Neuronal stem cell (in vitro differentiated cells): ENCODE data around the gene MYH6.
A peak's percentile ranks its signal among the peaks of the same experiment; 100 is the strongest.

Experiments used
- DNase-seq: peaks from one replicate; pipeline ENCODE4 v3.0.0-alpha.2; 2013; ENCODE audit warnings: low spot score
- H2AFZ ChIP-seq: one replicate; pipeline ENCODE4 v1.6.1; 2013; ENCODE audit warnings: mild to moderate bottlenecking, low read length, inconsistent platforms
- H2AK5ac ChIP-seq: 2 replicates; pipeline ENCODE4 v1.6.1; 2013; ENCODE audit warnings: low read depth, mild to moderate bottlenecking, inconsistent platforms, low read length, moderate library complexity, mixed read lengths
- H2BK120ac ChIP-seq: 2 replicates; pipeline ENCODE4 v1.6.1; 2013; ENCODE audit warnings: low read depth, mild to moderate bottlenecking, inconsistent platforms, low read length, moderate library complexity, mixed read lengths
- H2BK12ac ChIP-seq: one replicate; pipeline ENCODE4 v1.6.1; 2013; ENCODE audit warnings: low read length, inconsistent platforms
- H2BK15ac ChIP-seq: 2 replicates; pipeline ENCODE4 v1.6.1; 2013; ENCODE audit warnings: mild to moderate bottlenecking, low read length, inconsistent platforms, mixed read lengths
- H2BK5ac ChIP-seq: one replicate; pipeline ENCODE4 v1.6.1; 2013; ENCODE audit warnings: inconsistent platforms, mild to moderate bottlenecking, low read length, moderate library complexity
- H3K14ac ChIP-seq: one replicate; pipeline ENCODE4 v1.6.1; 2013; ENCODE audit warnings: low read length, inconsistent platforms
- H3K18ac ChIP-seq: 2 replicates; pipeline ENCODE4 v1.6.1; 2013; ENCODE audit warnings: low read length, inconsistent platforms
- H3K23ac ChIP-seq: 2 replicates; pipeline ENCODE4 v1.6.1; 2013; ENCODE audit warnings: low read depth, mild to moderate bottlenecking, mixed read lengths, low read length, inconsistent platforms; ENCODE audit not compliant: poor library complexity
- H3K27ac ChIP-seq: replicated peaks from 3 replicates; pipeline ENCODE4 v1.5.1; 2013; ENCODE audit warnings: low read length, inconsistent platforms
- H3K27me3 ChIP-seq, 3 experiments: 2 replicates each; pipeline ENCODE4 v1.6.1; 2013; ENCODE audit warnings: low read length in 3 of 3, mild to moderate bottlenecking in 2 of 3, inconsistent platforms in 1 of 3, low read depth in 1 of 3, mixed read lengths in 1 of 3, moderate library complexity in 1 of 3; ENCODE audit not compliant: control insufficient read depth in 3 of 3, insufficient read depth in 3 of 3
- H3K36me3 ChIP-seq, 2 donors: replicated peaks in 1 of 2; 2 replicates each; pipeline ENCODE4 v1.6.1; 2013; ENCODE audit warnings: low read length in 2 of 2; ENCODE audit not compliant: control insufficient read depth in 2 of 2, insufficient read depth in 2 of 2
- H3K4ac ChIP-seq: 2 replicates; pipeline ENCODE4 v1.6.1; 2013; ENCODE audit warnings: inconsistent platforms, mild to moderate bottlenecking, low read length, moderate library complexity
- H3K4me1 ChIP-seq, 2 donors: 1 replicate in 1 of 2; 2 replicates in 1 of 2; pipeline ENCODE4 v1.6.1; 2013; ENCODE audit warnings: low read length in 2 of 2, low read depth in 1 of 2; ENCODE audit not compliant: control insufficient read depth in 2 of 2, insufficient read depth in 1 of 2
- H3K4me2 ChIP-seq: one replicate; pipeline ENCODE4 v1.6.1; 2013; ENCODE audit warnings: mild to moderate bottlenecking, low read length, inconsistent platforms; ENCODE audit not compliant: insufficient read depth, poor library complexity, severe bottlenecking
- H3K4me3 ChIP-seq, 2 donors: 2 replicates each; pipeline ENCODE4 v1.5.1; 2013; ENCODE audit warnings: low read length in 2 of 2, mild to moderate bottlenecking in 2 of 2, inconsistent platforms in 1 of 2, moderate library complexity in 1 of 2
- H3K79me1 ChIP-seq: one replicate; pipeline ENCODE4 v1.6.1; 2013; ENCODE audit warnings: low read depth, mild to moderate bottlenecking, inconsistent platforms, low read length, moderate library complexity
- H3K9ac ChIP-seq: one replicate; pipeline ENCODE4 v1.6.1; 2013; ENCODE audit warnings: mild to moderate bottlenecking, low read depth, low read length, inconsistent platforms; ENCODE audit not compliant: poor library complexity
- H3K9me3 ChIP-seq, 2 donors: replicated peaks in 1 of 2; 2 replicates each; pipeline versions ENCODE3 to v1.6.1; 2013; ENCODE audit warnings: low read length in 2 of 2, mild to moderate bottlenecking in 2 of 2, inconsistent platforms in 1 of 2, low read depth in 1 of 2, mixed read lengths in 1 of 2, moderate library complexity in 1 of 2; ENCODE audit not compliant: control insufficient read depth in 2 of 2, insufficient read depth in 1 of 2
- H4K8ac ChIP-seq: one replicate; pipeline ENCODE4 v1.6.1; 2013; ENCODE audit warnings: low read depth, mild to moderate bottlenecking, inconsistent platforms, low read length, moderate library complexity
- H4K91ac ChIP-seq: one replicate; pipeline ENCODE4 v1.6.1; 2013; ENCODE audit warnings: low read length, low read depth, mild to moderate bottlenecking, inconsistent platforms; ENCODE audit not compliant: poor library complexity
- WGBS, 2 donors: extraction: QIAGEN DNeasy Blood & Tissue Kit; methylation state at CpG; one replicate each; pipeline ENCODE4 v1.1.7; 2013; ENCODE audit warnings: missing lambda C conversion rate in 2 of 2, mixed read lengths in 1 of 2; ENCODE audit not compliant: insufficient read length in 2 of 2, insufficient replicate concordance in 1 of 2; ENCODE audit errors: extremely low coverage in 2 of 2; 5-methylcytosine and 5-hydroxymethylcytosine counted together

Gene MYH6

DNA sequence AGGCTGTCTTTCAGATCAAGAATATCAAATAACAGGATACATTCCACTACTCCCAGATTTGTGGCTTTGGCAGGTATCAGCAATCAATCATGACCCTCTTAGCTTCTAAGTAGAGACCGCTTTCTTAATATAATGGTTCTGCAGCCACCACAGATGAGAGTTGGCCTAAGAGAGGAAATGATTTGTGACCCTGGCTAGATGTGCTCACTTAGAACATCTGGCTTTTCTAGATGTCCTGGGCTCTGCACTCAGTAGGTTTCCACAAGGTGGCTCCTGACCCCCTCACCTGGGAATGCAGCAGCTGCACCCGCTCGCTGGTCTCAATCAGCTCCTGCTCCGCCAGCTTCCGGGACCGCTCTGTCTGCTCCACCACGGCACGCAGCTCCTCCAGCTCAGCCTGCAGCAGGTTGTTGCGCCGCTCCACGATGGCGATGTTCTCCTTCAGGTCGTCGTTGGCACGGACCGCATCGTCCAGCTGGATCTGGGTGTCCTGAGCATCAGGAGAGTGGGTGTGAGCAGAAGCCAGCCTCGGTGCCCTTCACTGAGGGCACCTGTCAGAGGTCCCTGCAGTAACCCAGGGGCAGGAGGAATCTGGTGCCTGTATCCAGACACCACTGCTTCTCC lies 22.3 kb downstream of the MYH6 start:
- no CpG with 5 or more reads among the region's 18 CpGs for WGBS, 2 donors
- H3K9ac ChIP-seq, result no peak overlapping the region
- H2AK5ac ChIP-seq, result peak overlapping the region; percentile 37
- no peak overlapping the region for H4K8ac ChIP-seq
- H3K27me3 ChIP-seq, result peaks cover 0 to 38% (median 0%) of the 10 kb centered on the region in 3 experiments
- no peak overlapping the region for H2BK12ac ChIP-seq
- no peak overlapping the region for H3K27ac ChIP-seq
- no peaks in the 10 kb centered on the region for H3K79me1 ChIP-seq
- H2BK5ac ChIP-seq, result no peak overlapping the region
- H3K4ac ChIP-seq, result no peak overlapping the region
- H3K18ac ChIP-seq, result no peak overlapping the region
- H2BK120ac ChIP-seq, result no peak overlapping the region
- H3K4me1 ChIP-seq, result no peaks in the 10 kb centered on the region
- H3K23ac ChIP-seq, result peak overlapping the region; percentile 43
- no peak overlapping the region for H2BK15ac ChIP-seq
- no peaks in the 10 kb centered on the region for H3K36me3 ChIP-seq
- DNase-seq, result no peak
- H3K9me3 ChIP-seq, result no peaks in the 10 kb centered on the region
- H4K91ac ChIP-seq, result no peak overlapping the region
- no peak overlapping the region for H2AFZ ChIP-seq
- no peak overlapping the region for H3K4me2 ChIP-seq
- no peak overlapping the region for H3K14ac ChIP-seq
- no peak overlapping the region for H3K4me3 ChIP-seq

DNA sequence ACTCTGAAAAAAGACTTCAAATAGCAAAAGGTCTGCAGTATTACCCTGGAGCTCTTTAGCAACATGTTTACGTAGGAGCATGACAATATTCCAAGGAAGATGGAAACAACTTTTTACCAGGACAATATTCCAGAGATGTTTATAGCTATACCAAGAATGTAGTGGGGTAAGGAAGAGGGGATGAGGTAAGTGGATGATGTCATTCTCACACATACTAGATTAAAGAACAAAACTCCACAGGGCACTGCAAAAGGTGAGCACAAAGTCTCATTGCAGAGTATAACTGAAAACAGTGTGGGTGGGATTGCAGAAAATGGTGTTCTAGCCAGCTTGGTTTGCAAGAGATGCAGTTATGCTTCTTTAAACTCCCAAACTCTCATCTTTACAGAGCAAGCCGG lies 22.8 kb downstream of the MYH6 start:
- Histone ChIP-seq H2BK5ac (no peak overlapping the region), H3K27ac (no peak overlapping the region), H4K8ac (no peak overlapping the region), H3K4me3 (no peak overlapping the region), H3K9me3 (no peaks in the 10 kb centered on the region), H3K4me2 (no peak overlapping the region), H2BK12ac (no peak overlapping the region), H2AFZ (no peak overlapping the region), H3K14ac (no peak overlapping the region), H2BK120ac (no peak overlapping the region), H3K23ac (no peak overlapping the region), H3K4me1 (no peaks in the 10 kb centered on the region), H3K27me3 (peaks cover 0 to 37% (median 0%) of the 10 kb centered on the region in 3 experiments), H2BK15ac (no peak overlapping the region), H3K79me1 (no peaks in the 10 kb centered on the region), H3K36me3 (no peaks in the 10 kb centered on the region), H3K18ac (no peak overlapping the region), H3K9ac (no peak overlapping the region), H3K4ac (no peak overlapping the region), H2AK5ac (no peak overlapping the region), H4K91ac (no peak overlapping the region)
- WGBS, 2 donors, result no CpG with 5 or more reads among the region's 2 CpGs
- DNase-seq, result no peak

DNA sequence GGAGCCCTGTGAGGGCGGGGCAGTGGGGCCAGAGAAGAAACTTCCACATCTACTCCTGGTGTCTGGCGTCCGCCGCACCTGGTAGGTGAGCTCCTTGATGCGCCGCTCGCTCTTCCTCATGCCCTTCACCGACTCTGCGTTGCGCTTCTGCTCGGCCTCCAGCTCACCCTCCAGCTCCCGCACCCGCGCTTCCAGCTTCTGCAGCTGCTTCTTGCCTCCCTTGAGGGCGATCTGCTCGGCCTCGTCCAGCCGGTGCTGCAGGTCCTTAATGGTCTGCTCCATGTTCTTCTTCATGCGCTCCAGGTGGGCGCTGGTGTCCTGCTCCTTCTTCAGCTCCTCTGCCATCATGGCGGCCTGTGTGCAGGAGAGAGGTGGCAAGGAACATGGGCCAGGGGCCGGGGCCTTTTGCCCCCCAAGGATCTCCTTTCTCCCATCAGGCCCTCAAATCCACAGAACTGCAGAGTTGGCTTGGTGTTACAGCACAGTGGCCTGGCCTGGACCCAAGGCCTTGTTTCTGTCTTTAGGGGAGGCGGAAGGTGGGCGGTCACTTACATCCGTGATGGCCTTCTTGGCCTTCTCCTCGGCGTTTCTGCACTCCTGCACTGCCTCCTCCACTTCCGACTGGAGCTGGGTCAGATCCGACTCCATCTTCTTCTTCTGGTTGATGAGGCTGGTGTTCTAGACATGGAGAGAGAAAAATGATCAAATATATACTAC lies 23.6 kb downstream of the MYH6 start:
- no peak overlapping the region for H3K4me3 ChIP-seq
- no peak overlapping the region for H2BK5ac ChIP-seq
- no peak overlapping the region for H3K4ac ChIP-seq
- no peak overlapping the region for H4K91ac ChIP-seq
- H3K9ac ChIP-seq, result no peak overlapping the region
- H2AK5ac ChIP-seq, result no peak overlapping the region
- H4K8ac ChIP-seq, result no peak overlapping the region
- H3K27me3 ChIP-seq, result peaks cover 0 to 40% (median 0%) of the 10 kb centered on the region in 3 experiments
- no peak overlapping the region for H2BK12ac ChIP-seq
- H3K27ac ChIP-seq, result no peak overlapping the region
- H2BK120ac ChIP-seq, result no peak overlapping the region
- H2BK15ac ChIP-seq, result no peak overlapping the region
- no peaks in the 10 kb centered on the region for H3K9me3 ChIP-seq
- H3K4me1 ChIP-seq, result peaks cover 0 to 1% of the 10 kb centered on the region in 2 donors
- H3K36me3 ChIP-seq, result no peaks in the 10 kb centered on the region
- no peak overlapping the region for H3K18ac ChIP-seq
- no peak overlapping the region for H3K23ac ChIP-seq
- no peak for DNase-seq
- no peaks in the 10 kb centered on the region for H3K79me1 ChIP-seq
- H3K14ac ChIP-seq, result no peak overlapping the region
- no peak overlapping the region for H2AFZ ChIP-seq
- no CpG with 5 or more reads among the region's 29 CpGs for WGBS, 2 donors
- no peak overlapping the region for H3K4me2 ChIP-seq

DNA sequence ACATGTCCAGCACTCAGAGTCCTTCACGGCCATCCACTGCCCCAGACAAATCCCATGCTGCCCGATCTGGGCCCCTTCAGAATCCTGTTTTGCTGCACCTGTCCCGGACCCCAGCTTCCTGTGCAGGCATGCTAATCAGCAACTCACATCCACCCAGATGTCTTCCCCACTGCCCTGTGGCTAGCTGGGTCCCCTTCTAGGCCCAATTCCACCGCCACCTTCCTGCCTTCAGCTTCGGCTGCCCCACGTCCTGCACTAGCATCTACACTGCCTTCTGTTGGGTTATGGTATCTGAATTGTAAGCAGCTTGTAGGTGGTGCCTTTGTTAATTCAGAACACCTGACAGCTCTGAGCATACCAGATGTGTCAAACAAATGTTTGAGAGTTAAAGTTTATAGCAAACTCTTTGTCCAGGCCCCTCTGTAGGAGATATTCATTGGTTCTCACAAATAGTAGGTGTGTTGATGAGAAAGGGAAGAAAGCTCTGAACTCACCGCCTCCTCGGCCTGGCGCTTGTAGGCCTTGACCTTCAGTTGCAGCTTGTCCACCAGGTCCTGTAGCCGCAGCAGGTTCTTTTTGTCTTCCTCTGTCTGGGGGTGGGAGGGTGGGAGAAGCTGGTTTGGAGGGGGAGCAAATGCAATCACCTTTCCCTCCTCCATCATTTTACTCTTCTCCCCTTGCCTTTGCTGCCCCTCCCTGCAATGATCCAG lies 25.2 kb downstream of the MYH6 start:
- H3K9ac ChIP-seq, result no peak overlapping the region
- no peak overlapping the region for H4K91ac ChIP-seq
- H3K27me3 ChIP-seq, result peaks cover 0 to 50% (median 0%) of the 10 kb centered on the region in 3 experiments
- H2BK5ac ChIP-seq, result no peak overlapping the region
- no peak overlapping the region for H2AK5ac ChIP-seq
- peaks cover 0 to 1% of the 10 kb centered on the region in 2 donors for H3K4me1 ChIP-seq
- no peak overlapping the region for H3K4me2 ChIP-seq
- H2BK15ac ChIP-seq, result no peak overlapping the region
- no peaks in the 10 kb centered on the region for H3K9me3 ChIP-seq
- H3K4ac ChIP-seq, result no peak overlapping the region
- no peak for DNase-seq
- no peak overlapping the region for H3K14ac ChIP-seq
- no peaks in the 10 kb centered on the region for H3K36me3 ChIP-seq
- H3K27ac ChIP-seq, result no peak overlapping the region
- H3K23ac ChIP-seq, result no peak overlapping the region
- no peak overlapping the region for H3K4me3 ChIP-seq
- H2BK120ac ChIP-seq, result no peak overlapping the region
- H4K8ac ChIP-seq, result no peak overlapping the region
- no CpG with 5 or more reads among the region's 10 CpGs for WGBS, 2 donors
- H2AFZ ChIP-seq, result no peak overlapping the region
- no peak overlapping the region for H3K18ac ChIP-seq
- no peak overlapping the region for H2BK12ac ChIP-seq
- no peaks in the 10 kb centered on the region for H3K79me1 ChIP-seq
